CD8-positive, alpha-beta memory T cell (primary cell): Measurements from ENCODE around the gene LRRC26. TPM values are rescaled to one million over a fixed set of nuclear protein-coding genes. Genes with fewer than 3 reads are reported as not detected.

Experiments
- CTCF ChIA-PET: fragments of 350-600 bp; sonication (Branson Sonifier 250); formaldehyde crosslinking; loops from one replicate; lab custom pipeline; 2021; ENCODE audit warnings: antibody characterized with exemption; lab: Charles Lee
- POLR2A ChIA-PET: fragments of 350-600 bp; sonication (Branson Sonifier 250); formaldehyde crosslinking; loops from one replicate; lab custom pipeline; 2021; ENCODE audit warnings: antibody characterized with exemption; lab: Charles Lee
- DNase-seq, 5 donors: peaks; one replicate each; pipeline versions ENCODE4 v3.0.0 to v3.0.0-alpha.2; 2020 to 2022; ENCODE audit warnings: mixed read lengths in 1 of 5
- H3K27ac ChIP-seq: one replicate; pipeline ENCODE4 v1.7.0; 2013; ENCODE audit warnings: low read depth, mild to moderate bottlenecking, low read length, moderate library complexity
- H3K27me3 ChIP-seq: 2 replicates; pipeline ENCODE4 v1.7.0; 2013; ENCODE audit warnings: low read length, mild to moderate bottlenecking; ENCODE audit not compliant: insufficient read depth, poor library complexity, severe bottlenecking
- H3K36me3 ChIP-seq: 2 replicates; pipeline ENCODE4 v1.7.0; 2013; ENCODE audit warnings: mild to moderate bottlenecking, low read length, moderate library complexity; ENCODE audit not compliant: insufficient read depth
- H3K4me1 ChIP-seq: 2 replicates; pipeline ENCODE4 v1.7.0; 2013; ENCODE audit warnings: mild to moderate bottlenecking, low read length, moderate library complexity; ENCODE audit not compliant: insufficient read depth
- H3K4me3 ChIP-seq: 2 replicates; pipeline ENCODE4 v1.7.0; 2013; ENCODE audit warnings: mild to moderate bottlenecking, low read length
- H3K9me3 ChIP-seq: 2 replicates; pipeline ENCODE4 v1.7.0; 2013; ENCODE audit warnings: mild to moderate bottlenecking, low read length
- H3K27ac Mint-ChIP-seq, 8 donors: one replicate each; pipeline ENCODE4 v1.8.0; 2020 to 2021; ENCODE audit warnings: mixed read lengths in 8 of 8, mild to moderate bottlenecking in 6 of 8, inconsistent platforms in 3 of 8, moderate library complexity in 3 of 8
- H3K27me3 Mint-ChIP-seq, 2 donors: one replicate each; pipeline ENCODE4 v1.8.0; 2020 to 2021; ENCODE audit warnings: mixed read lengths in 2 of 2, mild to moderate bottlenecking in 1 of 2, moderate library complexity in 1 of 2
- H3K36me3 Mint-ChIP-seq, 3 donors: one replicate each; pipeline ENCODE4 v1.8.0; 2020 to 2021; ENCODE audit warnings: mixed read lengths in 3 of 3, inconsistent platforms in 1 of 3, mild to moderate bottlenecking in 1 of 3
- H3K4me1 Mint-ChIP-seq, 3 donors: one replicate each; pipeline ENCODE4 v1.8.0; 2020 to 2021; ENCODE audit warnings: mixed read lengths in 3 of 3, inconsistent platforms in 1 of 3, mild to moderate bottlenecking in 1 of 3
- H3K4me3 Mint-ChIP-seq, 7 donors: one replicate each; pipeline ENCODE4 v1.8.0; 2020 to 2021; ENCODE audit warnings: mixed read lengths in 7 of 7, mild to moderate bottlenecking in 6 of 7, moderate library complexity in 4 of 7, inconsistent platforms in 2 of 7
- H3K9me3 Mint-ChIP-seq, 5 donors: one replicate each; pipeline ENCODE4 v1.8.0; 2020 to 2022; ENCODE audit warnings: mixed read lengths in 5 of 5, mild to moderate bottlenecking in 3 of 5, moderate library complexity in 2 of 5, inconsistent platforms in 1 of 5
- polyA plus RNA-seq: library from polyadenylated mRNA; unstranded; fragments of 300-500 nt; fragmentation: Illumina TruSeq; gene quantifications from one replicate; pipeline ENCODE4 v1.2.3, GENCODE V29; 2021
- total RNA-seq, 2 experiments: library from RNA; stranded (reverse); gene quantifications; one replicate each; pipeline ENCODE4 v1.2.3, GENCODE V29; 2021

LRRC26 gene
- total and polyA plus RNA-seq, 3 experiments from 2014 or later, result not detected

DNA sequence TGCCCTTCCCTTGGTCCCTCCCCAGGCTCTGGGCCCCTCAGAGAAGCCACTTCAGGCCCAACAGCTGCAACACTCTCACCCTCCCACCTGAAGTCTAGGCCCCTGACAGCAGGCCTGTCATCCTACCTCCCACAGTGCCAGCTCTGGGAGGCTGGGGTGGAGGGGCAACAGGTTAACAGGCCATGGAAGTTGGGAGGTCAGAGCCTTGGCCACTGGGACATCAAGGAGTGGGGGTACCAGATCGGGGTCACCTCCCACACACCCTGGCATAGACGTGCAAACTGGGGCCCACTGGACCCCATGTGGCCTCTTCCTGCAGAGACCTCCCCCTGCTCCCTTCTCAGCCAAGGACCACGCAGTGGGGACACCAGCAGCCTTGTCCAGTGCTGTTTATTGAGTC lies 21.4 kb upstream of the LRRC26 start:
- Mint-ChIP-seq H3K27me3 (no peaks in the 10 kb centered on the region), H3K9me3 (no peaks in the 10 kb centered on the region), H3K36me3 (peaks cover 0 to 34% (median 2%) of the 10 kb centered on the region in 3 donors), H3K27ac (peak overlapping the region in 3 of 8 donors; percentile 77 to 85 (median 80)), H3K4me3 (peak overlapping the region in 3 of 7 donors; percentile 37 to 81 (median 72)), H3K4me1 (peaks cover 24 to 40% (median 24%) of the 10 kb centered on the region in 3 donors)
- Histone ChIP-seq H3K27ac (no peak overlapping the region), H3K27me3 (no peaks in the 10 kb centered on the region), H3K4me1 (peaks cover 29% of the 10 kb centered on the region), H3K4me3 (no peak overlapping the region), H3K9me3 (no peaks in the 10 kb centered on the region), H3K36me3 (peaks cover 4% of the 10 kb centered on the region)
- POLR2A ChIA-PET, result interaction anchor here (0.6 kb wide), 2 partner anchors 35 to 1100 kb away, joined by 3 to 4 read pairs; no protein-coding TSS in a partner anchor
- CTCF ChIA-PET, result interaction anchor here (2.0 kb wide), 1 partner anchor 95 kb away, joined by 5 read pairs; no protein-coding TSS in a partner anchor
- no peak for DNase-seq

DNA sequence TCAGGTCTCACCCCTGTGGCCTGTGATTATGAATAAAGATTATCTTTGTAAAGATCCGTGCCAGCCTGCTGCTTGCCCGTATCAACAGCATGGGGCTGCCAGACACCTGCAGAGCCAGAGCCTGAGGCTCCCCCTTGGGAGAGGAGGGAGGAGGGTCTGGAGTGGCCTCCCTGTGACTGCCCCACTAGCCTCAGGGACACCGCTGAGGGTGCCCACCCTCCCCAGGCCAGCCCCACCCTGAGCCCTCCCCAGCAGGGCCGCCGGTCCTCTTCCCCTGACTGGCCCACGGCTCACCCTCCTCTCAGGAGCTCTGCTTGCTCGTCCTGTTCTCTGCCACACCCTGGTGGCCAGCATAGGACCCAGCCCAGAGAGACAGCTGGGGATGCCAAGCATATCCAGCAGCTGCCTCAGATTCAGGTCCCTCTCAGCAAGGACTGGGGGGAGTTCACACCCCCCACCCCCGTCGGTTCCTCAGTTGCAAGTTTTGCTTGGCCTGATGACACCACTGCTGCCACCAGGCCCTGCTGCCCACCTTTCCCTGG lies 20.5 kb upstream of the LRRC26 start:
- no peaks in the 10 kb centered on the region for H3K27me3 ChIP-seq
- H3K36me3 Mint-ChIP-seq, result peaks cover 0 to 40% (median 2%) of the 10 kb centered on the region in 3 donors
- H3K27ac Mint-ChIP-seq, result peak overlapping the region in 5 of 8 donors; percentile 70 to 85 (median 80)
- no peaks in the 10 kb centered on the region for H3K9me3 ChIP-seq
- H3K4me1 Mint-ChIP-seq, result peaks cover 24 to 47% (median 26%) of the 10 kb centered on the region in 3 donors
- H3K27ac ChIP-seq, result no peak overlapping the region
- DNase-seq, result no peak
- H3K4me3 Mint-ChIP-seq, result peak overlapping the region; percentile 32 to 90 (median 71)
- peaks cover 4% of the 10 kb centered on the region for H3K36me3 ChIP-seq
- ChIA-PET CTCF (interaction anchor here (1.9 to 3.1 kb wide), 4 partner anchors 8 to 46 kb away, joined by 7 to 23 read pairs (median 11); partner anchors contain the start of genes CYSRT1, RNF224 and TPRN), POLR2A (interaction anchor here (1.3 kb wide), 1 partner anchor 707 kb away, joined by 3 read pairs; no protein-coding TSS in a partner anchor)
- H3K27me3 Mint-ChIP-seq, result no peaks in the 10 kb centered on the region
- H3K4me1 ChIP-seq, result peaks cover 33% of the 10 kb centered on the region
- H3K4me3 ChIP-seq, result no peak overlapping the region
- H3K9me3 Mint-ChIP-seq, result no peaks in the 10 kb centered on the region

DNA sequence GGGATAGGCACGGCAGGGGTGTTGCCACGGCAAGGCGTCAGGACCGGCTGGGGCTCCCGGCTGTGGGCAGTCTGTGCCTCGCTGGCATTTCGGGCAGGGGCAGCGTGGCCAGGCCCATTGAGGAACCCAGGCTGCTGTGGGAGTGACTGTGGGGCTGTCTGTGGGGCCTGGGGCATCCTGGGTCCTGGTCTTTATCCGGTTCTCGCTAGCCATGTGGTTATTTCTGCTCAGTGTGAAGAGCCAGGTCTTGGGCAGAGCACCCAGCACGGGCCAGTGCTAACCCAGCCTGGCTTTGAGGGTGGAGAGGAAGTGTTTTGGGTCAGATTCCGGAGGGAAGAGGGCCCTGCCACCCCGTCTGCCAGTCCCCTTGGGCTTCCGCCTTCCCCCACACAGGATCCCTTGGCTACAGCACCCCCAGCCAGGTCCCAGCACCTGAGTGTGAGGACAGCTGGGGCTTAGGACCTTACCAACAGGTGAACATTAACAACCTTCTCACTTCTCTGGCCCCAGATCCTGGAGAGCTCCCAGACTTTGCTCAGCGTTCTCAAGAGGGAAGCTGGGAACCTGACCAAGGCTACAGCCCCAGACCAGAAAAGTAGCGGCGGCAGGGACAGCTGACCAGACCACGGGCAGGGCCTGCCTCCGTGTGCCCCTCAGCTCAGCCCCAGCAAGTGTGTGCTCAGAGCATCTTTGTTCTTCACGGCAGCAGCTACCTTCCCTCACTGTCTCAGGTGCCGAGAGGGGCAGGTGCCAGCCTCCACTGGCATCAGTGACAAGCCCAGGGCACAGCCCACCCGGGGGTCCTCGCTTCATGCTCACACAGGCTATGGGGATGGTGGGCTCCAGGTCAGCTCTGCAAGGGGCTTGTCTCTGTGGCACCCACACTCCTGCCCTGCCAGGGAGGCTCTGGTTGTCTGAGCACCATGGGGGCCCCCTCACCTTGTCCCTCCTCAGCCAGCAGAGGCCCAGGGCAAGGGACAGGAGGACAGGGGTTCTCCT lies 19.7 kb upstream of the LRRC26 start:
- POLR2A ChIA-PET, result interaction anchor here (0.6 to 2.3 kb wide), 13 partner anchors 9 to 706 kb away, joined by 3 to 20 read pairs (median 4); partner anchors contain the start of genes DPP7, NDOR1, RNF208 and TMEM203

DNA sequence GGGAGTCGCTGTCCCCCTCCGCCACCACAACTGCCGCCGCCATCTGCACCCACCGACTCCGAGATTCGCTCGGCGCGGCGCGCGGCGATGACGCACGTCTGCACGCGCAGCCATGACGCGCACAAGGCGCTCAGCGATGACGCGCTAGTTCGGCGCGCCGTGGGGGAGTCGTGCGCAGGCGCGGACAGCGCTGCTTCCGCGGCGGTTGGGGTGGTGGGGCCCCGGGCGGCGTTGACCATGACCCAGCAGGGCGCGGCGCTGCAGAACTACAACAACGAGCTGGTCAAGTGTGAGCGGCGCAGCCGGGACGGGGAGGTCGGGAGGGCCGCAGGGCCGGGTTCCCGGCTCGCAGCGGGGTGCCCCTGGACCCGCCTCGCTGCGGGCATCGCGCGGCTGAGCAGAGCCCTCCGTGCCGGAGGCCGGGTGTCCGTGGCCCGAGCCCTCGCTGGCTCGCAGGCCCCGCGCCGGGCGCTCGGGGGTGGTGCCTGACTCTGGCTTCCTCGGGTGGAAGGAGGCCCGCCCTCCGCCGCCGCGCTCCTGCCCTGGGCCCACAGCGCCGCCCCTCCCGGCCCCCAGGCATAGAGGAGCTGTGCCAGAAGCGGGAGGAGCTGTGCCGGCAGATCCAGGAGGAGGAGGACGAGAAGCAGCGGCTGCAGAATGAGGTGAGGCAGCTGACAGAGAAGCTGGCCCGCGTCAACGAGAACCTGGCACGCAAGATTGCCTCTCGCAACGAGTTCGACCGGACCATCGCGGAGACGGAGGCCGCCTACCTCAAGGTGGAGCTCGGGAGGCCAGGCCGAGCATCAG lies 18.8 kb upstream of the LRRC26 start, which contains the start of the genes ANAPC2 and SSNA1:
Gene ANAPC2 (minus strand): TSS at position 71 of the 807 bp plus-strand sequence. CDS start 28 bp downstream, at position 43.
Gene SSNA1 (plus strand): TSS at position 187 of the 807 bp plus-strand sequence. CDS start 51 bp downstream, at position 238.
- CTCF ChIA-PET, result interaction anchor here (0.7 to 3.1 kb wide), 15 partner anchors 9 to 383 kb away, joined by 3 to 23 read pairs (median 5); partner anchors contain the start of genes CYSRT1, RNF224, TPRN and TUBB4B
- Histone ChIP-seq H3K4me1 (peaks cover 33% of the 10 kb centered on the region), H3K36me3 (peaks cover 4% of the 10 kb centered on the region)

More for the DNA sequence above, 19.7 kb upstream of the LRRC26 start:
- H3K27me3 Mint-ChIP-seq, result no peaks in the 10 kb centered on the region
- H3K27ac ChIP-seq, result peak overlapping the region; percentile 94
- no peaks in the 10 kb centered on the region for H3K9me3 ChIP-seq
- H3K27ac Mint-ChIP-seq, result peak overlapping the region; percentile 85 to 99 (median 96)
- CTCF ChIA-PET, result interaction anchor here (0.7 to 3.1 kb wide), 15 partner anchors 8 to 384 kb away, joined by 3 to 23 read pairs (median 5); partner anchors contain the start of genes CYSRT1, RNF224, TPRN and TUBB4B
- peak overlapping the region; percentile 90 to 98 (median 92) for H3K4me3 Mint-ChIP-seq
- H3K9me3 Mint-ChIP-seq, result no peaks in the 10 kb centered on the region
- peak overlapping the region; percentile 91 for H3K4me3 ChIP-seq
- H3K4me1 Mint-ChIP-seq, result peaks cover 24 to 50% (median 26%) of the 10 kb centered on the region in 3 donors
- H3K27me3 ChIP-seq, result no peaks in the 10 kb centered on the region
- no peak for DNase-seq
- peaks cover 33% of the 10 kb centered on the region for H3K4me1 ChIP-seq
- peaks cover 0 to 46% (median 2%) of the 10 kb centered on the region in 3 donors for H3K36me3 Mint-ChIP-seq
- peaks cover 4% of the 10 kb centered on the region for H3K36me3 ChIP-seq

DNA sequence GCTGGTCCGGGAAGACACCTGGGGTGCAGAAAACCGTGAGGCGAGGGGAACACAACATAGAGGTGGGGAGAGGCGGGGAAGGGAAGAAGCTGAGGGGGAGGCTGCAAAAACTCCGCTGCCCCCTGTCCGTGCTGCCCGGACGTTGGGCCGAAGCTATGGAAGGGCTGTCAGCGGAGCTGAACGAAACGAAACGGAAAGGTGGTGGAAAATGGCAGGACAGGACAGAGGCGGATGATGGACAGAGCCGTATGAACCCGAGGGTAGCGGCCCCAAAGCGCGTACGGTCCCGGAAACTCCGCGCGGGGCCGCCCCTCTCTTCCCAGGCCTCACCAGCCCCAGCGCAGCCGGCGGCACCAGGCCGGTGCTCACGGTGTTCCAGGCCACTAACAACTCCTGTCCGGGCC lies 18.2 kb upstream of the LRRC26 start:
- peak overlapping the region; percentile 91 for H3K4me3 ChIP-seq
- peaks cover 8% of the 10 kb centered on the region for H3K36me3 ChIP-seq
- H3K4me1 ChIP-seq, result peaks cover 33% of the 10 kb centered on the region
- no peak for DNase-seq
- no peaks in the 10 kb centered on the region for H3K27me3 ChIP-seq
- CTCF ChIA-PET, result interaction anchor here (1.3 to 3.1 kb wide), 6 partner anchors 12 to 92 kb away, joined by 3 to 23 read pairs (median 6); partner anchors contain the start of genes CYSRT1, RNF224, TPRN and TUBB4B
- Mint-ChIP-seq H3K9me3 (no peaks in the 10 kb centered on the region), H3K4me1 (peaks cover 28 to 56% (median 28%) of the 10 kb centered on the region in 3 donors), H3K27ac (peak overlapping the region; percentile 85 to 95 (median 93)), H3K27me3 (no peaks in the 10 kb centered on the region), H3K4me3 (peak overlapping the region; percentile 89 to 98 (median 92)), H3K36me3 (peaks cover 0 to 61% (median 6%) of the 10 kb centered on the region in 3 donors)
- no peaks in the 10 kb centered on the region for H3K9me3 ChIP-seq
- H3K27ac ChIP-seq, result peak overlapping the region; percentile 94
- POLR2A ChIA-PET, result interaction anchor here (0.6 to 2.3 kb wide), 8 partner anchors 13 to 824 kb away, joined by 3 to 20 read pairs (median 4); partner anchors contain the start of genes RNF208 and TPRN

More for the DNA sequence above, 18.8 kb upstream of the LRRC26 start, which contains the start of the genes ANAPC2 and SSNA1:
- H3K27me3 Mint-ChIP-seq, result no peaks in the 10 kb centered on the region
- H3K27ac Mint-ChIP-seq, result peak within 1 kb of the TSS; percentile 85 to 99 (median 96)
- Histone ChIP-seq H3K27ac (peak within 1 kb of the TSS; percentile 94), H3K9me3 (no peaks in the 10 kb centered on the region), H3K4me3 (peak within 1 kb of the TSS; percentile 91), H3K27me3 (no peaks in the 10 kb centered on the region)
- peaks cover 28 to 56% (median 28%) of the 10 kb centered on the region in 3 donors for H3K4me1 Mint-ChIP-seq
- peak; percentile 89 to 94 (median 90) for DNase-seq
- peaks cover 0 to 55% (median 6%) of the 10 kb centered on the region in 3 donors for H3K36me3 Mint-ChIP-seq
- H3K4me3 Mint-ChIP-seq, result peak within 1 kb of the TSS; percentile 90 to 98 (median 92)
- POLR2A ChIA-PET, result interaction anchor here (0.6 to 2.3 kb wide), 15 partner anchors 8 to 705 kb away, joined by 3 to 20 read pairs (median 4); partner anchors contain the start of genes DPP7, NDOR1, RNF208 and TMEM203
- no peaks in the 10 kb centered on the region for H3K9me3 Mint-ChIP-seq

DNA sequence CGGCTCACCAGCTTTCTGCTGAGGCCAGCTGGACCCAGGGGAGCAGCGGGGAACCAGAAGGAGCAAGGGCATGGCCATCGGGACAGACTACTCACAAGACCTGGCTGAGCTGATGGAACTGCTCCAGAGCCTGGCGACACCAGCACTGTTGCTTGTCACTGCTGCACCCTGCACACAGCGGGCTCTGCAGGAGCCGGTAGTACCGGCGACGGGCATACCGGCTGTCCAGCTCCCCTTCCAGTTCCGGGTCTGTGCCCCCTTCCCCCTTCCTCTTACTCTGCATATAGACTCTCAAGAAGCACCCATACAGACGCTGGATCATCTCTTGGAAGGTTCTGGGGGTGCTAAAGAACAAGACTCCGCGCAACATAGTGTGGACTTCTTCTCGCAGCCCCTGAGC lies 17.5 kb upstream of the LRRC26 start:
- peaks cover 28 to 56% (median 28%) of the 10 kb centered on the region in 3 donors for H3K4me1 Mint-ChIP-seq
- Histone ChIP-seq H3K27ac (peak overlapping the region; percentile 94), H3K27me3 (no peaks in the 10 kb centered on the region), H3K4me3 (peak overlapping the region; percentile 91), H3K36me3 (peaks cover 12% of the 10 kb centered on the region), H3K9me3 (no peaks in the 10 kb centered on the region), H3K4me1 (peaks cover 33% of the 10 kb centered on the region)
- no peak for DNase-seq
- H3K4me3 Mint-ChIP-seq, result peak overlapping the region; percentile 89 to 98 (median 92)
- no peaks in the 10 kb centered on the region for H3K27me3 Mint-ChIP-seq
- no peaks in the 10 kb centered on the region for H3K9me3 Mint-ChIP-seq
- H3K36me3 Mint-ChIP-seq, result peaks cover 0 to 68% (median 8%) of the 10 kb centered on the region in 3 donors
- peak overlapping the region; percentile 26 to 95 (median 88) for H3K27ac Mint-ChIP-seq
- POLR2A ChIA-PET, result interaction anchor here (0.6 to 2.3 kb wide), 5 partner anchors 14 to 823 kb away, joined by 3 to 20 read pairs (median 3); partner anchors contain the start of gene TPRN
- CTCF ChIA-PET, result interaction anchor here (1.8 kb wide), 1 partner anchor 92 kb away, joined by 9 read pairs; no protein-coding TSS in a partner anchor
